HG03066 (cell line): ENCODE measurements around the gene PRRT3.
"Not testable (repeated sequence)": the region's sequence is repeated elsewhere in the genome, so short reads cannot be mapped to it uniquely, and the experiment has no call there.

Source experiments
- ATAC-seq: cut with Tn5 transposase; IDR thresholded peaks from one replicate; pipeline ENCODE4 v1.9.1; 2021; ENCODE audit warnings: low read depth; ENCODE audit not compliant: unreplicated experiment

Gene PRRT3

GRCh38 chr3:9948586-9948985 lies 3.6 kb downstream of the PRRT3 start:
- ATAC-seq = no peak

DNA sequence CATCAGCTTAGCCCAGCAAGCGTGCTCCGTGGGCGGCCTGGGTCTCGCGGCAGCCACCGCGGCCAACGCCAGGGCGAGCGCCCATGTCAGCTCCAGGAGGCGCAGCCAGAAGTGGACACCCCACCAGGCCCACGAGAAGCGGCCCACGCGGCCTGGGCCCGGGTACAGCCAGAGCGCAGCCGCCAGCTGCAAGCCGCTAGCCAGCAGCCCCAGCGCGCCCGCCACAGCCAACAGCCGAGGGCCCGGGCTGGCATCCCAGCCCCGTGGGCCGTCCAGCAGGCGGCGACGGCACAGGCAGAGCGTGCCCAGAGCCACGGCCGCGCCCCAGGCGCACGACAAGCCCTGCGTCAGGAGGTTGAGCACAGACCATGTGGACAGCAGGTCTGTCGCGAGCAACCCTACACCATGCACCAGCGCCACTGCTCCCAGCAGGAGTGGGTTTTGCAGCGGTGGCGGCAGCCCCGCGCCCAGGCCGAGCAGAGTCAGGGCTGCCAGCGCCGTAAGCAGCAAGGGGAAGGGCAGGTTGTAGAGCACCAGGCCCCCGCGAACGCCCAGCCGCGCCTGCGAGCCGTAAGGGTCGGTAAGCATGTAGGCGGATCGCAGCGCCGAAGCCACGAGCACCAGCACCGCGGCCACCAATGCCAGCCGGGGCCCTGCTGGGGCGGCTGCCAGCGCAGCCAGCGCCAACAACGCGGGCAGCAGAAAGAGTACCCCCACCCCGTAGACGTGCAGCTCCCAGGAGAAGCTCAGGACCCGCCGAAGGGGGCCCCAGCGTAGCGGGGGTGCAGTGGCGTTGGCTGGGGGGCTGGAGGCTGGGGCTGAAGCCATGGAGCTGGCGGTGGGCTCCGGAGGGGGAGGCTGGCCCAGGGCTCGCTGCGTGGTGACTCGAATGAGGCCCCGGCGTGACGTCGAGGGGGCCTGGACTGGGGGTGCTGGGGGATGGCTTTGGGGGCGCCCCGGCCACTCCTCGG lies 4.9 kb downstream of the PRRT3 start:
- ATAC-seq = no peak

GRCh38 chr3:9946112-9947024 lies 5.8 kb downstream of the PRRT3 start:
- peak; percentile 69 for ATAC-seq

- ATAC-seq = no peak
Measured at GRCh38 chr3:9945358-9945757, 6.8 kb downstream of the PRRT3 start.

DNA sequence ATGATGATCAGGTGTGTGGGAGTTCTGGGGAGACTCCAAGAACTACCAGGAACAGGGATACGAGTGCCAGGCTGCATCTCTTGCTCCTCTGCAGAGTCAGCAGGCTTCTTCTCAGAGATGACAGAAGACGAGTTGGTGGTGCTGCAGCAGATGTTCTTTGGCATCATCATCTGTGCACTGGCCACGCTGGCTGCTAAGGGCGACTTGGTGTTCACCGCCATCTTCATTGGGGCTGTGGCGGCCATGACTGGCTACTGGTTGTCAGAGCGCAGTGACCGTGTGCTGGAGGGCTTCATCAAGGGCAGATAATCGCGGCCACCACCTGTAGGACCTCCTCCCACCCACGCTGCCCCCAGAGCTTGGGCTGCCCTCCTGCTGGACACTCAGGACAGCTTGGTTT lies 7.9 kb downstream of the PRRT3 start:
- no peak for ATAC-seq

DNA sequence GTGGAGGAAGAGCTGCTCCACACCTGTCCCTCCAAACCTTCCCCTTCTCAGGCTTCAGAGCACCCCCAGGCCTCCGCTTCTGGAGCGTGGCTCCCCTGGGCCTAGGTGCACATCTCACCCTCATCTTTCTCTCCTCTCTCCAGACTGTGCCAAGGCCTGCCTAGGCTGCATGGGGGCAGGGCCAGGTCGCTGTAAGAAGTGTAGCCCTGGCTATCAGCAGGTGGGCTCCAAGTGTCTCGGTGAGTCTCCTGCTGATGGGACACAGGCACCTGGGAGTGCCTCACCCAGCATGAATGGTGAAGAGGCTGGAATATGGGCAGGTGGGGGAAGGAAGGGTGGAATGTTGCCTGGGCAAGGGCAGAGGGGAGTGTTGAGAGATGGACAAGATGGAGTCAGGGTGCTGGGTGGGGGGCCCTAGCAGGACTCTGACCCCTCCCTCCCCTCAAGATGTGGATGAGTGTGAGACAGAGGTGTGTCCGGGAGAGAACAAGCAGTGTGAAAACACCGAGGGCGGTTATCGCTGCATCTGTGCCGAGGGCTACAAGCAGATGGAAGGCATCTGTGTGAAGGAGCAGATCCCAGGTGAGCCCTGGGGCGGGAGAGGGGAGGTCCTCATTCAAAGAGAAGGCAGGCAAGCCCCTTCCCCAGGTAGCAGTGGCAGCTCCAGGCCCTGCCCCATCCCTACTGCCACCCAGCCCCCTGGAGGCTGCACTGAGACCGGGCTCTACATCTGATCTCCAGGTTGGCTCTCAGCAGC lies 9.1 kb downstream of the PRRT3 start:
- no peak for ATAC-seq

- ATAC-seq = no peak
Measured at GRCh38 chr3:9942164-9942563, 10.0 kb downstream of the PRRT3 start.

DNA sequence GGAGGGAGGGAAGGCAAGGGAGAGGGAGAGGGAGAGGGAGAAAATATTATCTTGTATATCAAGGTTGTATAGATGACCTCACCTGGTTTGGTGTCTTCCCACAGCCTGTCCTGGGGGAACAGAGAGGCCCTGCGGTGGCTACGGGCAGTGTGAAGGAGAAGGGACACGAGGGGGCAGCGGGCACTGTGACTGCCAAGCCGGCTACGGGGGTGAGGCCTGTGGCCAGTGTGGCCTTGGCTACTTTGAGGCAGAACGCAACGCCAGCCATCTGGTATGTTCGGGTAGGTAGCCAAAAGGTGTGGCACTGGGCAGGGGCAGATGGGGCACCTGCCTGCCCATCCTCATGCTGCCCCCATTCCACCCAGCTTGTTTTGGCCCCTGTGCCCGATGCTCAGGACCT lies 11.5 kb downstream of the PRRT3 start:
- no peak for ATAC-seq

GRCh38 chr3:9939906-9940305 lies 12.3 kb downstream of the PRRT3 start:
- ATAC-seq = not testable (repeated sequence)

DNA sequence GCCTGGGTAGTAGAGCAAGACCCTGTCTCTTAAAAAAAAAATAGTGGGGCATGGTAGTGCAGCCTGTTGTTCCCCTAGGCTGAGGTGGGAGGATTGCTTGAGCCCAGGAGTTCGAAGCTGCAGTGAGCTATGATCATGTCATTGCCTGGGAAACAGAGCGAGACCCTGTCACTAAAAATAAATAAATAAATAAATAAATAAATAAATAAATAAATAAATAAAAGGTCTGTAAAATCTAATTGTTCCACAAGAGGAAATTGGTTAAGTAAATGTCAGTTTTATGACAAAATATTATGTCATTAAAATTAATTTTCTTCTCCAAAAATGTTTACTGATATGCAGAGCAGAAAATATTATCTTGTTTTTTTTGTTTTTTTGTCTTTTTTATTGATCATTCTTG lies 13.2 kb downstream of the PRRT3 start:
- ATAC-seq = no peak

- no peak for ATAC-seq
Measured at GRCh38 chr3:9937486-9938238, 14.5 kb downstream of the PRRT3 start.

DNA sequence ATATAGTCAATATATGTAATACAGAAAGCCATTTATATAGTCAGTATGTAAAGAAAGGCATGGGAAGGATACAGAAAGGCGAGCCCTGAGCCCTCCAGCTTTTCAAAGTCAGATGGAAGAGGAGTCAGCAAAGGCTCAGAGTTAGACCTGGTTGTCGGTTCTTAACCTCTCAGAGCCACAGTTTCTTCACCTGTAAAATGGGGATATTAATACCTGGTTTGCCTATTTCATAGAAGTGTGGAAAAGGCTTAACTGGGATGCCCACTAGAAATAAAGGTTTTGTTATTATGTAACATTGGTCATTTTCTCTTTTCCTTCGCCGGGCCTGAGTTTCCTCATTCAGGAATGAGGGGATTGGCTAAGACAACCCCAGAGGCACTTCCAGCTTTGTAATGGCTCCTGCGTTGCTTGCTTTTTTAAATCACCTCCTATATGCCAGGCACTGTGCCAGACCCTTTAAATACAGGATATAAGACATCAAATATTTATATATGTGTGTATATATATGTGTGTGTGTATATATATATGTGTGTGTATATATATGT lies 16.2 kb downstream of the PRRT3 start:
- no peak for ATAC-seq

DNA sequence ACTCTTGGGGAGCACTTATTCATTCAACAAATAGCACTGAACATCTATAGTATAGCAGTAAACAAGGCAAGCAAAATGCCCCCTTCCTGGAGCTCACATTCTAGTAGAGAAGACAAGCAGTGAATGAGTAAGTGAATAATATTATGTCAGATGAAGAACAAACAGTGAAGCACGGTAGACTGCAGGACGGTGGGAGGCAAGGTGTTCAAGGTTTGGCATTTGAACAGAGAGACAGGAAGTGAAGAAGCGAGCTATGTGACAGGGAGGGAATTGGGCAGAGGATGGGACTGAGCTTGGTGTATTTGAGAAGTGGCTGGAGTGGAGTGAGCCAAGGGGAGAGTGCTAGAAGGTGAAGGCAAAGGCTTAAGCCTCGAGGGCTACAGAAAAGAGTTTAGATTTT lies 17.2 kb downstream of the PRRT3 start:
- ATAC-seq = no peak

DNA sequence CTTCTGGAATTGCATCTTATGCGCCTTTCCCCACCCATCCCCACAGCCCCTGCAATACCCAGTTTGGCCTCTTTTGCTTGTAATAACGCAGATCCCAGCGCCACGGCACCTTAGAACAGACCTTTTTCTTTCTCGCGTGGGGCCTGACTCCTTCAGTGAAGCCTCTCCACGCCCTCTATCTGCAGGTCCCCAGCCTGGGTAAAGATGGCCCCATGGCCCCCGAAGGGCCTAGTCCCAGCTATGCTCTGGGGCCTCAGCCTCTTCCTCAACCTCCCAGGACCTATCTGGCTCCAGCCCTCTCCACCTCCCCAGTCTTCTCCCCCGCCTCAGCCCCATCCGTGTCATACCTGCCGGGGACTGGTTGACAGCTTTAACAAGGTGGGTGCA lies 18.0 kb downstream of the PRRT3 start:
- ATAC-seq = no peak

DNA sequence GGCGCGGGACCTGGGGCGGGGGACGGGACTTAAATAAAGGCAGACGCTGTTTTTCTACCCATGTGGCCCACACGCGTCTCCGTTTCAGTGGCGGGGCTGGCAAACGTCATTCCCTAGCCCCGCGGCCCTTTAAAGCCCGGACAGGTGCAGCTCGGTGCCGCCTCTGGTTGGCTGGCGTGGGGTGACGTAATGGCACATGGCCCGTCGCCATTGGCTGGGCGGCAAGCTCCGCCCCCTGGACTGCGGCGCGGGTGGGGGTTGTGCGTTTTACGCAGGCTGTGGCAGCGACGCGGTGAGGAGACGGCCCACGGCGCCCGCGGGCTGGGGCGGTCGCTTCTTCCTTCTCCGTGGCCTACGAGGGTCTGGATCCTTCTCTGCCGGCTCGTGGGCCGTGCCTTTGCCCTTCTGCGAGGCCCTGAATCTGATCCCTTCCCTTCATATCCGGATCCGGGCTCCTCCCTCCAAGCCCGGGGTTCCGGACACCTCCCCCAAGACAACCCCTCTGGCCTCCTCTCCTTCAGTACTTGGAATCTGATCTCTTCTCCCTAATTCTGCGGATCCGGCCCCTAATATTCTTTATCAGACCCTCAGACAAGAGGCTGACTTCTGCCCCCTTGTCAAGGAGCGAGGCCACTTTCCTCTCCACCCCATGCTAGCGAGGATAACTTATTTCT lies 18.5 kb downstream of the PRRT3 start, which contains the start of gene CRELD1:
CRELD1 (plus strand) TSS at position 274 of the 674 bp plus-strand sequence. CDS start 605 bp downstream, outside the sequence.
- ATAC-seq = peak; percentile 82

DNA sequence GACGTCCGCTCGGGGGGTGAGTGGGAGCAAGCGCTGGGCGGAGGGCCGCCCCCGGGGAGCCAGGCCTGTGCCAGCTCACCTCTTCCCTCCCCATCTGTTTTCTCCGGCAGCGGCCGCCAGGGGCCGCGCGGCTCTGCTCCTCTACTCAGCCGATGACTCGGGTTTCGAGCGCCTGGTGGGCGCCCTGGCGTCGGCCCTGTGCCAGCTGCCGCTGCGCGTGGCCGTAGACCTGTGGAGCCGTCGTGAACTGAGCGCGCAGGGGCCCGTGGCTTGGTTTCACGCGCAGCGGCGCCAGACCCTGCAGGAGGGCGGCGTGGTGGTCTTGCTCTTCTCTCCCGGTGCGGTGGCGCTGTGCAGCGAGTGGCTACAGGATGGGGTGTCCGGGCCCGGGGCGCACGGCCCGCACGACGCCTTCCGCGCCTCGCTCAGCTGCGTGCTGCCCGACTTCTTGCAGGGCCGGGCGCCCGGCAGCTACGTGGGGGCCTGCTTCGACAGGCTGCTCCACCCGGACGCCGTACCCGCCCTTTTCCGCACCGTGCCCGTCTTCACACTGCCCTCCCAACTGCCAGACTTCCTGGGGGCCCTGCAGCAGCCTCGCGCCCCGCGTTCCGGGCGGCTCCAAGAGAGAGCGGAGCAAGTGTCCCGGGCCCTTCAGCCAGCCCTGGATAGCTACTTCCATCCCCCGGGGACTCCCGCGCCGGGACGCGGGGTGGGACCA lies 19.2 kb downstream of the PRRT3 start:
- peak; percentile 61 for ATAC-seq

DNA sequence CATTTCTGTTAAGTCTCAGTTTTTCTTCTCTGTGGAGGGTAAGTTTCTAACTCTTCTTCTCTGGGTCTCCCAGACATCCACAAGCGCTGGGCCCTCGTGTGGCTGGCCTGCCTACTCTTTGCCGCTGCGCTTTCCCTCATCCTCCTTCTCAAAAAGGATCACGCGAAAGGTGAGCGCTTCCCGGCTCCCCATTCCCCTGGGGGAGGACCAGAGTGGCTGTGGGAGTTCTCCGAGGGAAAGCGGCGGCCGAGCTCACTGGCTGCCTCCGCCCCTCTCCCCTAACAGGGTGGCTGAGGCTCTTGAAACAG lies 19.7 kb downstream of the PRRT3 start:
- ATAC-seq = no peak

DNA sequence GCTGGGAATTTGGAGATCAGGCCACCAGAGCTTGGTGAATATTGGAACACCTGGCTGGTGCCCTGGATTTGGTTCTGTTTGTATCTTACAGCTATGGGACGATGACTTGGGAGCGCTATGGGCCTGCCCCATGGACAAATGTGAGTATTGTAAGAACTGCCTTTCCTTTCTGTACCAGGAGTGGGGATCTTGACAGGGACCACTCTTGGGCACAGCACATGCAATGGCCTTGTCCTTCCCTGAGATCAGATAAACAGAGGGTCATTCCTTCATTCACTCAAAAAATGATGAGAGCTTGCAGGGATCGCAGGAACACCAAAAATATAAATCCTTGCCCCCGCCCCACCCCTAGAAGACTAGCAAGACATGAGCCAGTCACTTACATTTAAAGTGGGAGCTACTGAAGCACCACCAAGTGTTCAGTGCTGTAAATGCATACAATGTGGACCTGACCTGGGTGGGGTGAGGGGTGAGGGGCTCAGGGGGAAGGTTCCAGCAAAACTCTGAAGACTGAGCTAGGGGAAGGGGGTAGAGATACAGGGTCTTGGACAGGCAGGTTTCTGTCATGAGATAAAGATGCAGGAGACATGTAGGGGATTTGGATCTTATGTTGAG lies 21.3 kb downstream of the PRRT3 start:
- no peak for ATAC-seq
